HepG2 (cell line): ENCODE measurements around the gene ALDH1A1. TPM values are rescaled to one million over a fixed set of nuclear protein-coding genes. Genes with fewer than 3 reads are reported as not detected.

ENCODE experiments used
- GFI1 ChIP-seq: sonication (generic); formaldehyde crosslinking; IDR thresholded peaks from 2 replicates; pipeline ENCODE4 v1.5.0; 2020; ENCODE audit warnings: missing genetic modification reagents, mild to moderate bottlenecking, borderline replicate concordance
- IKZF1 ChIP-seq: fragments of 450-650 bp; IDR thresholded peaks from 2 replicates; pipeline ENCODE4 v1.7.1; 2016
- MAFK ChIP-seq, 2 experiments: IDR thresholded peaks in 1 of 2; conservative IDR thresholded peaks in 1 of 2; 2 replicates each; pipeline ENCODE4 v1.6.1; 2011; ENCODE audit warnings: improper control_type of control experiment in 2 of 2, low read length in 2 of 2
- MBNL3 ChIP-seq: fragments of 250-450 bp; sonication (Bioruptor Pico); conservative IDR thresholded peaks from 2 replicates; pipeline ENCODE4 v1.8.0; 2022; ENCODE audit warnings: mild to moderate bottlenecking, inconsistent platforms
- PHF8 ChIP-seq: sonication (generic); formaldehyde crosslinking; IDR thresholded peaks from 2 replicates; pipeline ENCODE4 v1.5.0; 2020; ENCODE audit warnings: missing genetic modification reagents
- RAD21 ChIP-seq: fragments of 450-650 bp; formaldehyde crosslinking; IDR thresholded peaks from 2 replicates; pipeline ENCODE4 v1.5.0; 2020; ENCODE audit warnings: mild to moderate bottlenecking
- SMC3 ChIP-seq: IDR thresholded peaks from 2 replicates; pipeline ENCODE4 v1.6.1; 2011; ENCODE audit warnings: low read length, improper control_type of control experiment
- SNRNP70 ChIP-seq: fragments of 200-400 bp; formaldehyde crosslinking; IDR thresholded peaks from 2 replicates; pipeline ENCODE4 v1.6.1; 2017; ENCODE audit warnings: mild to moderate bottlenecking, low read depth, low read length, moderate library complexity
- ZNF772 ChIP-seq: sonication (generic); formaldehyde crosslinking; IDR thresholded peaks from 2 replicates; pipeline ENCODE4 v1.5.0; 2020; ENCODE audit warnings: mild to moderate bottlenecking, missing genetic modification reagents
- polyA plus RNA-seq, 8 experiments: library from polyadenylated mRNA; depleted of rRNA in 3 of 8; stranded (reverse) in 7 of 8; unstranded in 1 of 8; fragments of >200 nt; fragmentation: Illumina TruSeq in 4 of 8; extraction: Trizol in 4 of 8; gene quantifications; 2 replicates each; pipeline versions ENCODE4 v1.2.1 to v1.2.3, GENCODE V29; 2011 to 2016; ENCODE audit warnings: low read depth in 4 of 8, missing spikeins in 1 of 8, mixed read lengths in 1 of 8; ENCODE audit not compliant: insufficient read depth in 1 of 8
- total RNA-seq, 5 experiments: library from RNA; depleted of rRNA; stranded (reverse); fragments of >200 nt; fragmentation: Illumina TruSeq; extraction: Trizol; gene quantifications; 2 replicates each; pipeline ENCODE4 v1.2.3, GENCODE V29; 2016; ENCODE audit warnings: low read depth in 1 of 5
- TF ChIP-seq, protein P1 (sequence below): IDR thresholded peaks from 2 replicates; pipeline ENCODE4 v1.6.1; 2012; ENCODE audit warnings: low read depth, low read length, improper control_type of control experiment
- TF ChIP-seq, protein P2 (sequence below): sonication (generic); formaldehyde crosslinking; IDR thresholded peaks from 2 replicates; pipeline ENCODE4 v1.8.0; 2022; ENCODE audit warnings: mild to moderate bottlenecking, missing genetic modification reagents, moderate library complexity
- TF ChIP-seq, protein P3 (sequence below): sonication (generic); formaldehyde crosslinking; IDR thresholded peaks from 2 replicates; pipeline ENCODE4 v1.4.0; 2020; ENCODE audit warnings: mild to moderate bottlenecking, missing genetic modification reagents

Gene ALDH1A1
- total and polyA plus RNA-seq, 2 of the 13 experiments (the other 11 are each of a cell fraction or from before 2014, with no cell fraction given): 88.2 to 439 TPM

DNA sequence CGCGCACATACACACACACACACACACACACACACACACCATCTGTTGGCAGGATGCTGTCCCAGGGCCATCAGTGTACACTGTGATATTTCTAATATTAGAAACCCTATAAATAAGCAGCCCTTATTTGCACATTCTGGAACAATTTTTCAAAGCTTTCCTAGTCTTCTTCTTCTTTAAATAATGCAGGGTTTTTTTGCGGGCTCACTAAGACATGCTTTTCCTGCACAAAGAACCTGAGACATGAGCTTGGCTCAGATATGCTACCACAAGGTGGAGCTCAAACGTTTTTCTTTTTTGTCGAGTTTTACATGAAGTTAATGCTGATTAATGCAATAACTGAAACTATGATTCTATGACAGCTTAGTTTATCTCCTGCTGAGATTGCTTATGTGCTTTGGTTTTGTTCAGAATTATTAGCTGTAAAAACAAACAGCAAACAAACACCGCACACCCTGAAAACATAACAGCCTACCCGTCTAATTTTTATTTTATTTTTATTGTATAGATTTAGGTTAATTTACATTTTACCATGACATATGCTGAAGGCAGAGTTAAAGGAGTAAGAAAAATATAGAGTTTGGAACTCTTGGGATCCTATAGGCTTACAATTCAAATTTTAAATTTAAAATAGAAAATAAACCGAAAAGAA lies 95.8 kb downstream of the ALDH1A1 start (continued):
- TF ChIP-seq MAFK (conservative IDR thresholded peaks at IDR 0.05 in 1 of 2, IDR thresholded peaks at IDR 0.05 in 1 of 2; ENCODE audit: low read length in 2 of 2) (peak; percentile 93 to 97), IKZF1 (no peak), ZNF772 (CRISPR knock-in tag) (no peak), PHF8 (CRISPR knock-in tag) (no peak), SNRNP70 (no peak), GFI1 (CRISPR knock-in tag) (no peak), RAD21 (CRISPR knock-in tag) (peak; percentile 43; the same call in 1 of the 2 replicates), SMC3 (peak; percentile 80), MBNL3 (no peak)
- TF ChIP-seq, protein P1, sequence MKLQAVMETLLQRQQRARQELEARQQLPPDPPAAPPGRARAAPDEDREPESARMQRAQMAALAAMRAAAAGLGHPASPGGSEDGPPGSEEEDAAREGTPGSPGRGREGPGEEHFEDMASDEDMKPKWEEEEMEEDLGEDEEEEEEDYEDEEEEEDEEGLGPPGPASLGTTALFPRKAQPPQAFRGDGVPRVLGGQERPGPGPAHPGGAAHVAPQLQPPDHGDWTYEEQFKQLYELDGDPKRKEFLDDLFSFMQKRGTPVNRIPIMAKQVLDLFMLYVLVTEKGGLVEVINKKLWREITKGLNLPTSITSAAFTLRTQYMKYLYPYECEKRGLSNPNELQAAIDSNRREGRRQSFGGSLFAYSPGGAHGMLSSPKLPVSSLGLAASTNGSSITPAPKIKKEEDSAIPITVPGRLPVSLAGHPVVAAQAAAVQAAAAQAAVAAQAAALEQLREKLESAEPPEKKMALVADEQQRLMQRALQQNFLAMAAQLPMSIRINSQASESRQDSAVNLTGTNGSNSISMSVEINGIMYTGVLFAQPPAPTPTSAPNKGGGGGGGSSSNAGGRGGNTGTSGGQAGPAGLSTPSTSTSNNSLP: peak; percentile 76
- TF ChIP-seq, protein P2, sequence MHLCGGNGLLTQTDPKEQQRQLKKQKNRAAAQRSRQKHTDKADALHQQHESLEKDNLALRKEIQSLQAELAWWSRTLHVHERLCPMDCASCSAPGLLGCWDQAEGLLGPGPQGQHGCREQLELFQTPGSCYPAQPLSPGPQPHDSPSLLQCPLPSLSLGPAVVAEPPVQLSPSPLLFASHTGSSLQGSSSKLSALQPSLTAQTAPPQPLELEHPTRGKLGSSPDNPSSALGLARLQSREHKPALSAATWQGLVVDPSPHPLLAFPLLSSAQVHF (CRISPR knock-in tag): no peak
- TF ChIP-seq, protein P3, sequence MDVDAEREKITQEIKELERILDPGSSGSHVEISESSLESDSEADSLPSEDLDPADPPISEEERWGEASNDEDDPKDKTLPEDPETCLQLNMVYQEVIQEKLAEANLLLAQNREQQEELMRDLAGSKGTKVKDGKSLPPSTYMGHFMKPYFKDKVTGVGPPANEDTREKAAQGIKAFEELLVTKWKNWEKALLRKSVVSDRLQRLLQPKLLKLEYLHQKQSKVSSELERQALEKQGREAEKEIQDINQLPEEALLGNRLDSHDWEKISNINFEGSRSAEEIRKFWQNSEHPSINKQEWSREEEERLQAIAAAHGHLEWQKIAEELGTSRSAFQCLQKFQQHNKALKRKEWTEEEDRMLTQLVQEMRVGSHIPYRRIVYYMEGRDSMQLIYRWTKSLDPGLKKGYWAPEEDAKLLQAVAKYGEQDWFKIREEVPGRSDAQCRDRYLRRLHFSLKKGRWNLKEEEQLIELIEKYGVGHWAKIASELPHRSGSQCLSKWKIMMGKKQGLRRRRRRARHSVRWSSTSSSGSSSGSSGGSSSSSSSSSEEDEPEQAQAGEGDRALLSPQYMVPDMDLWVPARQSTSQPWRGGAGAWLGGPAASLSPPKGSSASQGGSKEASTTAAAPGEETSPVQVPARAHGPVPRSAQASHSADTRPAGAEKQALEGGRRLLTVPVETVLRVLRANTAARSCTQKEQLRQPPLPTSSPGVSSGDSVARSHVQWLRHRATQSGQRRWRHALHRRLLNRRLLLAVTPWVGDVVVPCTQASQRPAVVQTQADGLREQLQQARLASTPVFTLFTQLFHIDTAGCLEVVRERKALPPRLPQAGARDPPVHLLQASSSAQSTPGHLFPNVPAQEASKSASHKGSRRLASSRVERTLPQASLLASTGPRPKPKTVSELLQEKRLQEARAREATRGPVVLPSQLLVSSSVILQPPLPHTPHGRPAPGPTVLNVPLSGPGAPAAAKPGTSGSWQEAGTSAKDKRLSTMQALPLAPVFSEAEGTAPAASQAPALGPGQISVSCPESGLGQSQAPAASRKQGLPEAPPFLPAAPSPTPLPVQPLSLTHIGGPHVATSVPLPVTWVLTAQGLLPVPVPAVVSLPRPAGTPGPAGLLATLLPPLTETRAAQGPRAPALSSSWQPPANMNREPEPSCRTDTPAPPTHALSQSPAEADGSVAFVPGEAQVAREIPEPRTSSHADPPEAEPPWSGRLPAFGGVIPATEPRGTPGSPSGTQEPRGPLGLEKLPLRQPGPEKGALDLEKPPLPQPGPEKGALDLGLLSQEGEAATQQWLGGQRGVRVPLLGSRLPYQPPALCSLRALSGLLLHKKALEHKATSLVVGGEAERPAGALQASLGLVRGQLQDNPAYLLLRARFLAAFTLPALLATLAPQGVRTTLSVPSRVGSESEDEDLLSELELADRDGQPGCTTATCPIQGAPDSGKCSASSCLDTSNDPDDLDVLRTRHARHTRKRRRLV (CRISPR knock-in tag): no peak
